ENCODE data around the gene PLCB4. TPM values are rescaled to one million over a fixed set of nuclear protein-coding genes. Genes with fewer than 3 reads are reported as not detected.

PLCB4 gene
- total RNA-seq, 1 donor from 2014 or later = 19.9 TPM

GRCh38 chr20:9072861-9073500 lies 4.1 kb downstream of the PLCB4 start:
- DNase-seq (ENCODE audit: low read depth) = no peak
- H3K4me3 ChIP-seq (ENCODE audit: low read depth, low read length) = no peak overlapping the region

GRCh38 chr20:9075264-9076095 lies 6.6 kb downstream of the PLCB4 start:
- no peak for DNase-seq (ENCODE audit: low read depth)
- TF ChIP-seq, protein P1, sequence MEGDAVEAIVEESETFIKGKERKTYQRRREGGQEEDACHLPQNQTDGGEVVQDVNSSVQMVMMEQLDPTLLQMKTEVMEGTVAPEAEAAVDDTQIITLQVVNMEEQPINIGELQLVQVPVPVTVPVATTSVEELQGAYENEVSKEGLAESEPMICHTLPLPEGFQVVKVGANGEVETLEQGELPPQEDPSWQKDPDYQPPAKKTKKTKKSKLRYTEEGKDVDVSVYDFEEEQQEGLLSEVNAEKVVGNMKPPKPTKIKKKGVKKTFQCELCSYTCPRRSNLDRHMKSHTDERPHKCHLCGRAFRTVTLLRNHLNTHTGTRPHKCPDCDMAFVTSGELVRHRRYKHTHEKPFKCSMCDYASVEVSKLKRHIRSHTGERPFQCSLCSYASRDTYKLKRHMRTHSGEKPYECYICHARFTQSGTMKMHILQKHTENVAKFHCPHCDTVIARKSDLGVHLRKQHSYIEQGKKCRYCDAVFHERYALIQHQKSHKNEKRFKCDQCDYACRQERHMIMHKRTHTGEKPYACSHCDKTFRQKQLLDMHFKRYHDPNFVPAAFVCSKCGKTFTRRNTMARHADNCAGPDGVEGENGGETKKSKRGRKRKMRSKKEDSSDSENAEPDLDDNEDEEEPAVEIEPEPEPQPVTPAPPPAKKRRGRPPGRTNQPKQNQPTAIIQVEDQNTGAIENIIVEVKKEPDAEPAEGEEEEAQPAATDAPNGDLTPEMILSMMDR (IDR thresholded peaks at IDR 0.05; ENCODE audit: insufficient read depth, low read length, poor library complexity, severe bottlenecking) = no peak
- H3K4me3 ChIP-seq (ENCODE audit: low read depth, low read length) = no peak overlapping the region
- H3K36me3 ChIP-seq (ENCODE audit: control insufficient read depth, insufficient read depth, low read length) = no peaks in the 10 kb centered on the region
- H3K27me3 ChIP-seq (ENCODE audit: control insufficient read depth, insufficient read depth, low read length) = no peaks in the 10 kb centered on the region

More at GRCh38 chr20:9072861-9073500, 4.1 kb downstream of the PLCB4 start:
- TF ChIP-seq, protein P1 (IDR thresholded peaks at IDR 0.05; ENCODE audit: insufficient read depth, low read length, poor library complexity, severe bottlenecking) = no peak
- Histone ChIP-seq H3K27me3 (ENCODE audit: control insufficient read depth, insufficient read depth, low read length) (no peaks in the 10 kb centered on the region), H3K36me3 (ENCODE audit: control insufficient read depth, insufficient read depth, low read length) (no peaks in the 10 kb centered on the region)

- H3K27me3 ChIP-seq (ENCODE audit: control insufficient read depth, insufficient read depth, low read length) = no peaks in the 10 kb centered on the region
- no peak overlapping the region for H3K4me3 ChIP-seq (ENCODE audit: low read depth, low read length)
- no peaks in the 10 kb centered on the region for H3K36me3 ChIP-seq (ENCODE audit: control insufficient read depth, insufficient read depth, low read length)
- DNase-seq (ENCODE audit: low read depth) = no peak
- TF ChIP-seq, protein P1 (IDR thresholded peaks at IDR 0.05; ENCODE audit: insufficient read depth, low read length, poor library complexity, severe bottlenecking) = no peak
These were observed 7.6 kb downstream of the PLCB4 start for GRCh38 chr20:9076440-9076839.

GRCh38 chr20:9078826-9079731 lies 10.2 kb downstream of the PLCB4 start:
- Histone ChIP-seq H3K4me3 (ENCODE audit: low read depth, low read length) (no peak overlapping the region), H3K36me3 (ENCODE audit: control insufficient read depth, insufficient read depth, low read length) (no peaks in the 10 kb centered on the region), H3K27me3 (ENCODE audit: control insufficient read depth, insufficient read depth, low read length) (no peaks in the 10 kb centered on the region)
- DNase-seq (ENCODE audit: low read depth) = no peak
- TF ChIP-seq, protein P1 (IDR thresholded peaks at IDR 0.05; ENCODE audit: insufficient read depth, low read length, poor library complexity, severe bottlenecking) = no peak

GRCh38 chr20:9081423-9081966 lies 12.6 kb downstream of the PLCB4 start:
- TF ChIP-seq, protein P1 (IDR thresholded peaks at IDR 0.05; ENCODE audit: insufficient read depth, low read length, poor library complexity, severe bottlenecking) = no peak
- no peak for DNase-seq (ENCODE audit: low read depth)
- Histone ChIP-seq H3K4me3 (ENCODE audit: low read depth, low read length) (no peak overlapping the region), H3K36me3 (ENCODE audit: control insufficient read depth, insufficient read depth, low read length) (no peaks in the 10 kb centered on the region), H3K27me3 (ENCODE audit: control insufficient read depth, insufficient read depth, low read length) (no peaks in the 10 kb centered on the region)

Measured in kidney epithelial cell (primary cell).